Fibroblast of pulmonary artery (primary cell): ENCODE measurements around the gene POFUT2.

Experiments used
- DNase-seq: peaks from one replicate; pipeline ENCODE4 v3.0.0-alpha.2; 2010; ENCODE audit warnings: low read depth
- H3K4me3 ChIP-seq: replicated peaks from 2 replicates; pipeline ENCODE4 v1.5.1; 2011; ENCODE audit warnings: low read depth, mild to moderate bottlenecking, control low read depth, low read length, moderate library complexity
- CTCF ChIP-seq: IDR thresholded peaks from 2 replicates; pipeline ENCODE4 v1.5.1; 2011; ENCODE audit warnings: mild to moderate bottlenecking, control low read depth, low read length, inconsistent platforms; ENCODE audit errors: missing control alignments

POFUT2 gene

GRCh38 chr21:45223236-45224185 is 64.2 kb downstream of the POFUT2 start:
- no peak for TF ChIP-seq CTCF
- DNase-seq = no peak
- H3K4me3 ChIP-seq = no peak overlapping the region

- H3K4me3 ChIP-seq = no peak overlapping the region
- DNase-seq = no peak
- TF ChIP-seq CTCF = no peak
Observed at GRCh38 chr21:45222001-45222400, 65.7 kb downstream of the POFUT2 start.

GRCh38 chr21:45220714-45221490 is 66.8 kb downstream of the POFUT2 start:
- no peak for DNase-seq
- no peak overlapping the region for H3K4me3 ChIP-seq
- no peak for TF ChIP-seq CTCF

GRCh38 chr21:45220071-45220481 is 67.6 kb downstream of the POFUT2 start:
- no peak overlapping the region for H3K4me3 ChIP-seq
- TF ChIP-seq CTCF = no peak
- DNase-seq = peak; percentile 69

GRCh38 chr21:45219517-45219916 is 68.2 kb downstream of the POFUT2 start:
- no peak overlapping the region for H3K4me3 ChIP-seq
- TF ChIP-seq CTCF = no peak
- DNase-seq = peak; percentile 31

GRCh38 chr21:45217010-45217409 is 70.7 kb downstream of the POFUT2 start:
- no peak for TF ChIP-seq CTCF
- H3K4me3 ChIP-seq = no peak overlapping the region
- DNase-seq = no peak
